Upper lobe of left lung (tissue), 6 donors: ENCODE measurements around the gene TFB1M. TPM values are rescaled to one million over a fixed set of nuclear protein-coding genes. Genes with fewer than 3 reads are reported as not detected.
"Not testable (repeated sequence)": the region's sequence is repeated elsewhere in the genome, so short reads cannot be mapped to it uniquely, and the experiment has no call there.

Source experiments
- ATAC-seq, 2 donors: fragments of 200-7000 bp; cut with Tn5 transposase; one replicate each; pipeline ENCODE4 v1.9.1; 2022; ENCODE audit warnings: mild to moderate bottlenecking in 2 of 2, moderate library complexity in 2 of 2; ENCODE audit not compliant: low FRiP score in 2 of 2
- DNase-seq, 2 donors: peaks; one replicate each; pipeline ENCODE4 v3.0.0-alpha.2; 2019 to 2020
- H3K27ac ChIP-seq, 4 donors: fragments of 200-600 bp; sonication (generic); one replicate each; pipeline ENCODE4 v1.5.1; 2016 to 2019
- H3K27me3 ChIP-seq, 4 donors: fragments of 200-600 bp; sonication (generic); one replicate each; pipeline ENCODE4 v1.5.1; 2017 to 2019
- H3K36me3 ChIP-seq, 4 donors: fragments of 200-600 bp; sonication (generic); one replicate each; pipeline ENCODE4 v1.5.1; 2016 to 2019
- H3K4me1 ChIP-seq, 4 donors: fragments of 200-600 bp; sonication (generic); one replicate each; pipeline ENCODE4 v1.5.1; 2018 to 2019
- H3K4me3 ChIP-seq, 4 donors: fragments of 200-600 bp; sonication (generic); one replicate each; pipeline ENCODE4 v1.5.1; 2017 to 2019; ENCODE audit warnings: mild to moderate bottlenecking in 2 of 4, moderate library complexity in 1 of 4
- H3K9me3 ChIP-seq, 4 donors: fragments of 200-600 bp; sonication (generic); one replicate each; pipeline ENCODE4 v1.5.1; 2018 to 2019
- EP300 ChIP-seq, 4 donors: sonication (generic); formaldehyde crosslinking; IDR thresholded peaks; one replicate each; pipeline ENCODE4 v1.5.1; 2017; ENCODE audit warnings: antibody characterized with exemption in 4 of 4, control low read depth in 2 of 4
- POLR2A ChIP-seq, 4 donors: fragments of 450-650 bp; IDR thresholded peaks; one replicate each; pipeline ENCODE4 v1.5.1; 2016 to 2017; ENCODE audit warnings: antibody characterized with exemption in 4 of 4, mild to moderate bottlenecking in 2 of 4
- POLR2AphosphoS5 ChIP-seq, 2 donors: sonication (generic); formaldehyde crosslinking; IDR thresholded peaks; one replicate each; pipeline ENCODE4 v1.5.1; 2017; ENCODE audit warnings: antibody characterized with exemption in 2 of 2
- WGBS, 2 donors: methylation state at CpG; one replicate each; pipeline ENCODE4 v1.1.5; 2017 to 2018; 5-methylcytosine and 5-hydroxymethylcytosine counted together
- total RNA-seq, 6 donors: library from RNA; depleted of rRNA in 4 of 6; stranded (reverse); fragments of >200 nt in 4 of 6; gene quantifications; one replicate each; pipeline versions ENCODE4 v1.1.0 to v1.2.1, GENCODE V29; 2016 to 2021
- TF ChIP-seq, protein P1 (sequence below), 6 experiments: fragments of 450-650 bp in 4 of 6; fragments of 200-600 bp in 2 of 6; sonication (generic) in 2 of 6; IDR thresholded peaks; one replicate each; pipeline ENCODE4 v1.5.1; 2016 to 2019; ENCODE audit warnings: antibody characterized with exemption in 6 of 6
- donor health status: DM: no; HTN: no; CAD: no; lungs with moderate emphysema.
- donor health status: DM: no; HTN: yes; CAD: no; lungs with severe emphysema.

The TFB1M gene
- total RNA-seq, 6 donors from 2014 or later = 4.2 to 19.6 (median 15.0) TPM

- peaks cover 0 to 2% (median 0%) of the 10 kb centered on the region in 4 donors for H3K9me3 ChIP-seq
- no peaks in the 10 kb centered on the region for H3K4me1 ChIP-seq
- no peak overlapping the region for H3K4me3 ChIP-seq
- TF ChIP-seq POLR2A (IDR thresholded peaks at IDR 0.05) = no peak
- TF ChIP-seq POLR2AphosphoS5 (IDR thresholded peaks at IDR 0.05) = no peak
- TF ChIP-seq, protein P1, sequence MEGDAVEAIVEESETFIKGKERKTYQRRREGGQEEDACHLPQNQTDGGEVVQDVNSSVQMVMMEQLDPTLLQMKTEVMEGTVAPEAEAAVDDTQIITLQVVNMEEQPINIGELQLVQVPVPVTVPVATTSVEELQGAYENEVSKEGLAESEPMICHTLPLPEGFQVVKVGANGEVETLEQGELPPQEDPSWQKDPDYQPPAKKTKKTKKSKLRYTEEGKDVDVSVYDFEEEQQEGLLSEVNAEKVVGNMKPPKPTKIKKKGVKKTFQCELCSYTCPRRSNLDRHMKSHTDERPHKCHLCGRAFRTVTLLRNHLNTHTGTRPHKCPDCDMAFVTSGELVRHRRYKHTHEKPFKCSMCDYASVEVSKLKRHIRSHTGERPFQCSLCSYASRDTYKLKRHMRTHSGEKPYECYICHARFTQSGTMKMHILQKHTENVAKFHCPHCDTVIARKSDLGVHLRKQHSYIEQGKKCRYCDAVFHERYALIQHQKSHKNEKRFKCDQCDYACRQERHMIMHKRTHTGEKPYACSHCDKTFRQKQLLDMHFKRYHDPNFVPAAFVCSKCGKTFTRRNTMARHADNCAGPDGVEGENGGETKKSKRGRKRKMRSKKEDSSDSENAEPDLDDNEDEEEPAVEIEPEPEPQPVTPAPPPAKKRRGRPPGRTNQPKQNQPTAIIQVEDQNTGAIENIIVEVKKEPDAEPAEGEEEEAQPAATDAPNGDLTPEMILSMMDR (IDR thresholded peaks at IDR 0.05) = no peak
- no peak for TF ChIP-seq EP300 (IDR thresholded peaks at IDR 0.05)
- DNase-seq = no peak
- 94 to 95% methylated on average over 2 of the region's 2 CpGs for WGBS, 2 donors
- H3K36me3 ChIP-seq = no peaks in the 10 kb centered on the region
- H3K27me3 ChIP-seq = no peaks in the 10 kb centered on the region
- no peak for ATAC-seq
- H3K27ac ChIP-seq = no peak overlapping the region
These were observed 30.2 kb upstream of the TFB1M start for GRCh38 chr6:155344341-155345006.

DNA sequence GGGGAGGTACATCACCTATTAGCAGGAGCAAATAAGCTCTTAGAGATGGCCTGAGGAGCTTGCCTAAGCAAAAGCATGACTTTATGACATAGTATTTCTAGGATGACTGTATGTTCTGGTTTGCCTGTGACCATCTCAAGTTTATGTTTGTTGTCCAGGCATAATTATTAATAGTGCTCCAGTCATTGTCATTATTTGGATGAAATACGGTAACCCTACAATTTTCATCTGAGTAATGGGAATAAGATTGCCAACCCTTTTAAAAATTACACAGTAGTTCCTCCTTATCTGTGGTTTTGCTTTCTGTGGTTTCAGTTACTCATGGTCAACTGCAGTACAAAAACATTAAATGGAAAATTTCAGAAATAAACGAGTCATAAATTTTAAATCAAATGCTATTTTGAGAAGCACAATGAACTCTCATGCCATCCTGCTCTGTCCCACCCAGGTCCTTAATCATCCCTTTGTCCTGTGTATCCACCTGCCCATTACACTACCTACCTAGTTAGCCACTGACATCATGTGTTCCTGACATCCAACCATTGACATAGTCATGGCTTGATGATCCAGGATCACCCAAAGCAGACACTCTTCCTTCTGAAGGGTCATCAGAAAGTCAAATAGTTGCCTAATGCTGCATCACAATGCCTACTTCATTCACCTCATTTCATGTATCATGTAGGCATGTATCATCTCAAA lies 27.0 kb upstream of the TFB1M start:
- DNase-seq (no peak), ATAC-seq (no peak)
- WGBS, 2 donors = 61 to 80% methylated on average over 2 of the region's 2 CpGs
- Histone ChIP-seq H3K9me3 (peaks cover 0 to 2% (median 0%) of the 10 kb centered on the region in 4 donors), H3K27ac (no peak overlapping the region), H3K4me1 (no peaks in the 10 kb centered on the region), H3K4me3 (no peak overlapping the region), H3K36me3 (no peaks in the 10 kb centered on the region), H3K27me3 (no peaks in the 10 kb centered on the region)
- TF ChIP-seq POLR2AphosphoS5 (IDR thresholded peaks at IDR 0.05) (no peak), EP300 (IDR thresholded peaks at IDR 0.05) (no peak), POLR2A (IDR thresholded peaks at IDR 0.05) (no peak)
- TF ChIP-seq, protein P1 (IDR thresholded peaks at IDR 0.05) = no peak

- H3K27ac ChIP-seq = no peak overlapping the region
- H3K36me3 ChIP-seq = no peaks in the 10 kb centered on the region
- ATAC-seq = peak in 1 of 2 donors; percentile 21
- WGBS, 2 donors = 92 to 93% methylated on average over 2 of the region's 2 CpGs
- no peaks in the 10 kb centered on the region for H3K27me3 ChIP-seq
- TF ChIP-seq POLR2A (IDR thresholded peaks at IDR 0.05) (no peak), POLR2AphosphoS5 (IDR thresholded peaks at IDR 0.05) (no peak), EP300 (IDR thresholded peaks at IDR 0.05) (no peak)
- TF ChIP-seq, protein P1 (IDR thresholded peaks at IDR 0.05) = no peak
- no peaks in the 10 kb centered on the region for H3K4me1 ChIP-seq
- no peak overlapping the region for H3K4me3 ChIP-seq
- peaks cover 0 to 2% (median 0%) of the 10 kb centered on the region in 4 donors for H3K9me3 ChIP-seq
- no peak for DNase-seq
These were observed 26.3 kb upstream of the TFB1M start for GRCh38 chr6:155340464-155341129.

GRCh38 chr6:155339929-155340328 lies 25.6 kb upstream of the TFB1M start:
- not testable (repeated sequence) for DNase-seq, H3K27me3 ChIP-seq, H3K4me1 ChIP-seq, H3K36me3 ChIP-seq, H3K27ac ChIP-seq, H3K9me3 ChIP-seq, ATAC-seq, H3K4me3 ChIP-seq
- WGBS, 2 donors = 73 to 79% methylated on average over 4 of the region's 4 CpGs

DNA sequence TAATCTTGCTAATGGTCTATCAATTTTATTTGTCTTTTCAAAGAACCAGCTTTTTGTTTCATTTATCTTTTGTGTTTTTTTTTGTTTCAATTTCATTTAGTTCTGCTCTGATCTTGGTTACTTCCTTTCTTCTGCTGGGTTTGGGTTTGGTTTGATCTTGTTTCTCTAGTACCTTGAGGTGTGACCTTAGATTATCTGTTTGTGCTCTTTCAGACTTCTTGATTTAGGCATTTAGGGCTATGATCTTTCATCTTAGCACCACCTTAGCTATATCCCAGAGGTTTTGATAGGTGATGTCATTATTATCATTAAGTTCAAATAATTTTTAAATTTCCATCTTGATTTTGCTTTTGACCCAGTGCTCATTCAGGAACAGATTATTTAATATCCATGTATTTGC lies 24.0 kb upstream of the TFB1M start:
- H3K4me3 ChIP-seq, DNase-seq, H3K4me1 ChIP-seq, H3K27me3 ChIP-seq, ATAC-seq, H3K36me3 ChIP-seq, H3K27ac ChIP-seq, H3K9me3 ChIP-seq: not testable (repeated sequence)
